Superior temporal gyrus (tissue), 1 donor: ENCODE data around the gene ZNF597.

Experiments
- DNase-seq: peaks from one replicate; pipeline ENCODE4 v3.0.0-alpha.2; 2016; ENCODE audit errors: extremely low spot score

The ZNF597 gene

DNA sequence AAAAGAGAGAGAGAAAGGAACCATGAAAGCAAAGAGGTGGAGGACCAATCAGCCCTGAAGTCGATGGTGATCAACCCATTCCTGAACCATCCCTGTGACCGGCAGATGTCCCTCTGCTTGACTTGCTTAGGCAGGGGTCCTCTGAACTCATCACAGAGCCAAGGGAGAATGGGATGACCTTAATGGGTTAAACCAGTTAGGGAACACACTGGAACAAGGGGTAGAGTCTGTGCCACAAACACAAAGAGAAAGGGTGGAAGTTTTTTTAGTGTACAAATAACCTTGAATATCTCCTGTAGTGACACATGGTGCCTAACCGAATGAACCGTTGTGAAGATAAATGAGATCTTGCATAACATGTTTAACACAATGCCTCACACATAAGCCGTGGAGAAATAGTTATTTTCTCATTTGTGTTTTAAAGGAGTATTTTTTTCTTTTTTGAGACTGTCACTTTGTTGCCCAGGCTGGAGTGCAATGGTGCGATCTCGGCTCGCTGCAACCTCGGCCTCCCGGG, 11.4 kb upstream of the ZNF597 start:
- DNase-seq = no peak

- DNase-seq = no peak
Observed at GRCh38 chr16:3454093-3454492, 10.8 kb upstream of the ZNF597 start.

DNA sequence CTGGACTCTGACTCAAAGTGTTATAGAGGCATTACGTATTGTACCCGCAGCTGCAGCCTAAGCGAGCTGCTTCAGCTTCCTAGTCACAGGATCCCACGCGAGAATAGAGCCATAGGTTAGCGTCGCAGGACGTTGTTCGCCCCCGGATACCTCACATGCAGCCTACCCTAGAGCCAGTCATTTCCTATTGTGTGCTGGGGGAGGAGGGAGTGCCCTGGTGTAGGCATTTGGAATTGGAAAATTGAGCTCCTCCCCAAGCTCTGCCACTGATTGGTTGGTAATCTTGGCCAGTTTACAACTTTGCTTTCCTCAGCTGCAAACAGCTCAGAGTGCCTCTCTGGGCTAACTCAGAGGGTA, 706 bp upstream of the ZNF597 start:
- no peak for DNase-seq

DNA sequence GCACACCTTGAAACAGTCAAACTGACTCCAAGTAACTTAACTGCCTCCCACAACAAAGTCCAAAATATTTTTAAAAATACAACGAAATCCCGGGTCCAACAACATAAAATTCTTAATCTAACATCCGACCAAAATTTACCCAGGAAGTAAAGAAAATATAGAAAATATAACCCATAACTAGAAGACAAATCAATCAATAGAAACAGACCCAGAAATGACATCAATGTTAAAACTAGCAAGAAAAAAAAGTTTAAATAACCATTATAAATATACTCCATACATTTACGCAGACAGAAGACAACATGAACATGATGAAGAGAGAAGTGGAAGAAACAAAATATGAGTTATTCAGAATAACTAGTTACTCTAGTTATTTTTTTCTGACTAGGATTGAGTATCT, 3.7 kb downstream of the ZNF597 start:
- no peak for DNase-seq

- no peak for DNase-seq
Observed at GRCh38 chr16:3434373-3434772, 8.9 kb downstream of the ZNF597 start.

DNA sequence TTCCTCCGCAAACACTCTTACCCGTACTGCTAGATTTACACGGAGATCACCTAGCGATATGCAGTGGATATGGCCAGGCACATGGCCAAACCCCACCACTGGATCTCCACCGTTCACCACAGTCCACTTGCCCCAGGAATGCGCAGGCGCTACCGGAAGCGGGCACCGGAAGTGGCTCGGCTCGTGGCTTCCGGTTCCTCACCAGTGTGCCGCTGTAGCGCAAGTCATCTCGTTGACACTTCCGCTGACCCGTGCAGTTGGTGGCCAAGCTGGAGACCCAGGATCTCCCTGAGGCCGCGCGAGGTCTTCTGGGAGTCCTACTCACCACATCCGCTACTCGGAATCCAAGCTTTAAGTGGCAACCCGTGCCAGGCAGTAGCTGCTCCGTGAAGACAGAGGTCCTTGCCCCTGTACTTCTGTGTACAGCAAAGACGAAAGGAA, 11.5 kb downstream of the ZNF597 start:
- DNase-seq = peak; percentile 16

DNA sequence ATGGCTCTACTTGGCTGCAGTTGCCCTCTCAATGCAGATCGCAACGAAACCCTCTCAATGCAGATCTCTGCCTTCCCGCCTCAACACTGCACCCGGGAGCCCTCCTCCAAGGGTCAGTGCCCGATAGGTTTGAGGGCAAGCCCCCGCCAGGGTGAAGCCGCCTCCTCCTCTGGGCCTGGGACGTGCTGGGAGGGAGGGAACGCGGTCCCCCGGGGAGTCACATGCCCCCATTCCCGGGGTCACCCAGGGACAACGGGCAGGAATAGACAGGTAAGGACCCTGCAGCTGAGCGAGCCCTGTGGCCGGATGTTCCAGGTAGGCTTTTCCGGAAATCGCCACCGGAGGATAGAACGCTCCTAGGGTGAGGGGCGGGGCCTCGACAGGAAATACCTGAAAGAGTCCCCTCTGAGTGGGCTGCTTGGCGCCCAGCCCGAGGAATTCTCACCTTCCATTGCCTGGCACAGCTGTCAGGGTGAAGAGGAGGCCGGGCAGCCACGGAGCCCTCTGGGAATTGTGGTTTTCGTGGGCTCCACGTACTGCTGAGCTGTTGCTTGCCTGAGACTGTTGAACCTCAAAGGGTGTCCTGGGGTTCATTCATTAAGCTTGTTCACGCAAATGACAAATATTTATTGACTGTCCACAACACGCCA, 29.4 kb downstream of the ZNF597 start:
- DNase-seq = no peak

DNA sequence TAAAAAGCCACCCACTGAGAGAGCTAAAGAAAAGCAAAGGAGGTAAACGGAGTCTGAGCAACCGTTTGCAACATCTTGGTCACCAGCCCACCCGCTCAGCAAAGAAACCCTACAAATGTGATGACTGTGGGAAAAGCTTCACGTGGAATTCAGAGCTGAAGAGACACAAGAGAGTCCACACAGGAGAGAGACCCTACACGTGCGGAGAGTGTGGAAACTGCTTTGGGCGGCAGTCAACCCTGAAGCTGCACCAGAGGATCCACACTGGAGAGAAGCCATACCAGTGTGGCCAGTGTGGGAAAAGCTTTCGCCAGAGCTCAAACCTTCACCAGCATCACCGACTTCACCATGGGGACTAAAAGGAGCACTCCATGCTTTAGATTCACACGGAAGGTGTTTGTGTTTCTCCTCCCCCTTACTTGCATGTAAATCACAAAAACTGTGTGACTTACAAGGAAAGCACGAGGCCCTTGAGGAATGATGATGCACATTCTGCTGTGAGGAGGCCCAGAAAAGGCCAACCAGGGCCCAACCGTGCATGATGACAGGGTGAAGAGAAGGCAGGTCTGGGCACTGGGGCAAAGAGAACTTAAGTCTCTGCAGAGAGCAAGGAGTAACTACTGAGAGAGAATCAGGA, 34.6 kb downstream of the ZNF597 start:
- no peak for DNase-seq

GRCh38 chr16:3401719-3402397, 41.4 kb downstream of the ZNF597 start:
- DNase-seq = peak; percentile 24

- peak; percentile 99 for DNase-seq
Observed at GRCh38 chr16:3400779-3401688, 42.3 kb downstream of the ZNF597 start, which contains the start of the genes ZNF174 and ZSCAN32. Gene ZNF174, plus strand, starts transcription at chr16:3401215. Its CDS starts 790 bp downstream, at chr16:3402005. Gene ZSCAN32, minus strand, starts transcription at chr16:3401004. Its CDS starts 3,447 bp downstream, at chr16:3397557.

DNA sequence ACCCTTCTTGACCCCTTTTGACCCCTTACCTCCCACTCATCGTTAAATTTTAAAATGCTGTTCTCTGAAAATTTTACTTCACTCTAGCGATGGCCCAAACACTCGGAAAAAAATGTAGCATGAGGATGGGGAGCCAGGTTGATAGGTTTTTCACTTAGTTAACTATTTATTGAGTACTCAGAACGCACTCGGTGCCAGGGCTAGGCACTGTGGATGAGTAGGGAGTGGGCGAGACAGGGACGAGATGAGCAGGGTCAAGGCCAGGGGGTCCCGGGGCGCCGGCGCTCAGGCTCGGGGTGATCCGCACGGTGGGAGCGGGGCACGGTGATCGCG, 42.9 kb downstream of the ZNF597 start:
- no peak for DNase-seq

DNA sequence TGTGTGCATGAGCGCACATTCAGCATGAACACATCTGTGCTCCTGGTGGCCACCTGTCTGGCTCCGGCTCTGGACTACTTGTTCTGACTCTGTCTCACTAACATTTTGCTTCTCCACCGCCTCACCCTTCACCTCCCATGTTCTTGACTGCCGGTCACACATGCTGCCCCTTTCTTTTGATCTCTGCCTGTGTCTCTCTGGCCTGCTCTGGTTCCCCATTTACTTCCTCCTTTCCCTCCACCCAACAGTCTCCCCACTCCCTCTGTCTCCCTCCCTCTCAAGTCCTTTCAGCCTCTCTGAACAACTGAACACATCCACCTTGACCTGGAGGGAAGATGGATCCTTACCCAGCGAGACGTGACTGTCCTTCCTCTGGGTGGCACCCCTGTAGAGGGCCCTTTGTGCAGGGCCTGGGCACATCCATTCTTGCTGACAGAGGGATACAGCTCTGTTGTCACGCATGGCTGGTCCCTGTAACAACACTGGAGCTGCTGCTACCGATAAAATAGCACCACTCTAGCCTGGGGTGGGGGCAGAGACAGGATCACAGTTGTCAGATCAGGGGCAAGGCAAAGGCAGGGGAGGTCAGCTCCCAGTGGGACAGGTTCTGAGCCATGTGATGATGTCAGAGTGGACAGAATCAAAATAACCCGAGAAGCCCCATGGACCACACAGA, 53.5 kb downstream of the ZNF597 start:
- DNase-seq = no peak

DNA sequence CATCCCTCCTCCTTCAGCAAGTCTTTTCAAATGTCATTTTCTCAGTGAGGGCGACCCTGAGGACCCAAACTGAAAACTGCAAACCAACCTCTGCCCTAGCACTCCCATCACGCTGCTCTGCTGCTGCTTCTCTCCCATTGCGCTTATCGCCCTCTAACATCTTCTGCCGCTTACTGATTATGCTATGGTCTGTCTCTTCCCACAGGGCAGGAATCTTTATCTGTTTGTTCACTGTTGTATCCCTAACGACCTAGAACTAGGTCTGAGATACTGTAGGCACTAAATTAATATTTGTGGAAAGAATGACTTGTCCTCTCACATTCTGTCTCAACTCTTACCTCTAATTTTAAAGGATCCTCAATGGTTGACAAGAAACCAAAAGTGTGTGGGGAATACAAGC, 55.0 kb downstream of the ZNF597 start:
- no peak for DNase-seq

GRCh38 chr16:3383045-3383448, 60.3 kb downstream of the ZNF597 start:
- no peak for DNase-seq
